ENCODE results near the gene HMCN1.
A peak's percentile ranks its signal among the peaks of the same experiment; 100 is the strongest.

Gene HMCN1

GRCh38 chr1:185966471-185966870 lies 232.3 kb downstream of the HMCN1 start:
- no peak for DNase-seq (ENCODE audit: low spot score)

- no peak for DNase-seq (ENCODE audit: low spot score)
Measured at GRCh38 chr1:185969028-185969427, 234.8 kb downstream of the HMCN1 start.

DNA sequence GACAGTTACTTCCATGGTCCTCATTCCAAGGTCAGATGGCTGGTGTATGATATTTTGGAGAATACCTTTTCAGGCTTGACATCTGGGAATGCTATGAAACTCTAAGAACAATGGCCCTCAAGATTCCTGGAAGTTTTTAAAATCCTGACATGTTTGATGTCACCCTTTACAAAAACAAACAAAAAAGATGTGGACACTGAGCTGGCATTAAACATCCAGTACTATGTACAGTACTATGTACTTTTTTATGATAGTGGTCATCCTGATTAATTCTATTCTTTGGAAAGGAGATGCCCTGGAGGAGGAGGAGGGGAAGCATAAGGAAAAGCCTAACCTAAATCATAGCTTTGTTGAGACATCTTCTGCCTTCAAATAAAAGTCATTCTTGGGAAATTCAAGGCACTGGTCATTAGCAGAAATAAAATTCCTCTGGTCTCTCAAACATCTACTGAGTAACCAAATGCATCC lies 235.4 kb downstream of the HMCN1 start:
- no peak for DNase-seq (ENCODE audit: low spot score)

GRCh38 chr1:185971688-185972087 lies 237.5 kb downstream of the HMCN1 start:
- DNase-seq (ENCODE audit: low spot score) = no peak

DNA sequence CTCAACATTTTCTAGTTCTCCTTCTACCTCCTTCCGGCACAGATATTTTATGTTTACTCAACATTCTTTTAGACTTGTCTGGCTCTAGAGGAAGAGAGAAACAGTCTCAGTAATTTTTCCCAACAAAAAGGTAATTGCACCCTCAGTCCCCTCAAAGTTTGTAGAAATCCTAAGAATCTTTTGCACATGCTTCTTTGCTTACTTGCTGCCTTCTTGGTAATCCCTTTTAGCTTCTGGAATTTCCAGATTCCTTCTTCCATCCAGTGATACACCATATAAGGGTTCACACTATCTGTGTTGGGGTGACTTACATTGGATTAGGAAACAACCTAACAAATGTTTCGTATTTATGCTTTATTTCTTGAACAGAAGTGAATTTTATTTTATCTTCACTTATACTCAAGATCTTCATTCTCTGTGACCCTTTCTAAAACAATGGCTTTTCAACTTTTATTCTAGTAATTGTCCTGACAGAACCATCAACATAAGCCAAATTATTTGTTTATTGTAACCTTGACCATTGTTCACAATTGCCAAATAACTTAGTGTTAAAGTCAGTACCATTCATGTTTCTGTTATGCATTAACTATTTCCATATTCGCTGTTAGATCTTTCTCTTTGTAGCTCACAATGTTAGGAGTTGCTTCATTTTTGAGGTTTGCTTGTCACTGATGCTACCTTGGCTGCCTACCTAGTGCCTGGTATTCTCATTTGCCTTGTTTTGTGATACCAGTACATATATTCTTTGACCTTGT lies 238.1 kb downstream of the HMCN1 start:
- DNase-seq (ENCODE audit: low spot score) = no peak

DNA sequence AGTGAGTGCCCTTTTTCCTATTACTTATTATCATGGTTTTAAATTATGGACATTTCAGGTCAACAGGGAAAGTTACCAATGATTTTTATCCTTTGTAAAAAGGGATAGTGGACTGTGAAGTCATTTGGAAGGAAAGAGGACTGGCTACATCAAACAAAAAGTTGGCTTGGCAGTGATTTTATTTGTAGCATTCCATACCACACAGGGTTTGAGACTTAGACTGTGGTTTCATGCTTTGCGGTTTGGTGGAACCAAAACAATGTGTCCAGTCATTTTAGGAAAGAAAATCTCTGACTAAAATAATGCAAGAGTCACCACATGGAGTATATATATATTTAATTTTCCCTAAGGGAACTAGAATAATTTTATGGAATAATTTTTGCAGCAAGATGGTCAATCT lies 239.5 kb downstream of the HMCN1 start:
- peak; percentile 2 for DNase-seq (ENCODE audit: low spot score)

- DNase-seq (ENCODE audit: low spot score) = no peak
Measured at GRCh38 chr1:185974367-185975170, 240.4 kb downstream of the HMCN1 start.

DNA sequence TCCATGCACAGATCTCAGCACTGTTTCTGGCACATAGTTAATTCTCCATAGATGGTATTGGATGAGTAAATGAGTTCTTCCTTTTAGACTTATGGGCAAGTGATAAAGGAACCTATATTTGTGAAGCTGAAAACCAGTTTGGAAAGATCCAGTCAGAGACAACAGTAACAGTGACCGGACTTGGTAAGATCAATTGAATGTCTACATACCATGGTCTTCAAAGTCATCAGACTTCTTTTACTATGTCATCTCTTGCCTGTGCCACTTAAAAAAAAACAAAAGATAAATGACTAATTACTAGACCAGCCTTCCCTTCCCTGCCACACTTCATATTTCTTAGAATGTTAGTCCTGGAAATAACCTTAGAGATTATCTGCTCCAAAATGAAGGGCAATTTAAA lies 246.7 kb downstream of the HMCN1 start:
- DNase-seq (ENCODE audit: low spot score) = no peak

- DNase-seq (ENCODE audit: low spot score) = no peak
Measured at GRCh38 chr1:185984113-185984836, 250.1 kb downstream of the HMCN1 start.

DNA sequence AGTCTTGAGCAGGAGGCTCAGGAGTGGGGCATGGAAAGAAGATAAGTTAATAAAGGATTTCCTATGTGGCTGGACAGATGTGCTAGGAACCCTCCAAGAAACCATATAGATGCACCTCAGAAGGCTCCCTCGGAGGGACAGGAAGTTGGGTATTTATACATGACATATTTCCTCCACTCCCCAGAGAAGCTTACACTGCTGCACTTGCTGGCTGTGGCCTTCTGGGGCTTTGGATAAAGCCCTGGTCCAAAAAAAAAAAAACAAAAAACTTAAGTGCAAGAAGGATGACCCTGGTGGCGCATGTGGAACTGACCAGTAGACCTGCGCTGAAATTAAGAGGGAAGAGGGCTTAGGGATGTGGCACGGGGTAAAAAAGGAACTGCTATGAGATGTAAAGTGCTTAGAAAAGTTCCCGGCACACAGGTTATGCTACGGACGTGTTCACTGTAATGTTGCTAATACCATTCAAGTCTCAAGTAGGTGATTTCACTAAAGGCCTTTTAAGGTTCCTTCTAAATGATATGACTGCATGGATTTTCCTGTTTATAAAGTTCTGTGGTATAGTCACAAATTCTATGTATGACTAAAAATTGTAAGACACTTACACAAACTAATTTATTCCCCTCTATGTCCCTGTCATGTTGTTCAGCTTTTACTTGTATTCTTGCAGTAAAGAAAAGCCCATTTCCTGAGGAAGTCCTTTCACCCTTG lies 253.6 kb downstream of the HMCN1 start:
- DNase-seq (ENCODE audit: low spot score) = peak; percentile 32

DNA sequence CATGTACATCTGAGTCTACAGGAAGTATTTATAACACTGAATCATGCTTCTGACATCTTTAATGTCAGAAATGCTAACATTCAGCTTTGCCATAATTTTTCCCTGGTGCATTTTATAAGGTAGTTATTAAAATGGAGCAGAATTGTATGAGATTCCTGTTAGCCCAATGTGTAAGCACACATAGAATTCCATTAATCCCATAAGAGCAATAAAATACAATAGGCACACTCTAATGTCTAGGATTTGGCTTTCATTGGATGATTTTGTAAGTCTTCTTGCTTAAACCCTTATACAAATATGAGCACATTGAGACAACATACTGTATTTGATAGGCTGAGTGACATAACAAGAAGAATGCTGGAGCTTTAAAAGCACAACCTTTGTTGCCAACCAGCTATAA lies 256.4 kb downstream of the HMCN1 start:
- DNase-seq (ENCODE audit: low spot score) = no peak

- no peak for DNase-seq (ENCODE audit: low spot score)
Measured at GRCh38 chr1:185991266-185991665, 257.1 kb downstream of the HMCN1 start.

GRCh38 chr1:185996211-185996610 lies 262.0 kb downstream of the HMCN1 start:
- DNase-seq (ENCODE audit: low spot score) = no peak

DNA sequence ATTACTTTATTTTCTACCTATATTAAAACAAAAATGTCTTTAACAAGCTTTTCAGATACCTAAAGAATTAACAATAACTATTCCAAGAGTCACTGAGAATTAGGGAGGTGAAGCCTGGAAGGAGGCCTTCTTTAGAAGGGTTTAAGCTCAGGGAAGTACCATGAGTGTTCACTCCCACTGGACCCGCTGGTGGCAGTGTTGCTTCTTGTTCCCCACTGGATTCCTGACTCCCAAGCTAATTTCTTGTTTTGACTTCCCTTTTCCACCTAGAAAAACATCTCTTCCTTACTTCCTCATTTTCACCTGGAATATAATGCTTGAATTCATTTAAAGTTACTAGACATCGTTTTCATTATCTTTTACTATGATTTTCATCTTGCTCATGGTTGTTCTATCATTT lies 264.2 kb downstream of the HMCN1 start:
- no peak for DNase-seq (ENCODE audit: low spot score)

DNA sequence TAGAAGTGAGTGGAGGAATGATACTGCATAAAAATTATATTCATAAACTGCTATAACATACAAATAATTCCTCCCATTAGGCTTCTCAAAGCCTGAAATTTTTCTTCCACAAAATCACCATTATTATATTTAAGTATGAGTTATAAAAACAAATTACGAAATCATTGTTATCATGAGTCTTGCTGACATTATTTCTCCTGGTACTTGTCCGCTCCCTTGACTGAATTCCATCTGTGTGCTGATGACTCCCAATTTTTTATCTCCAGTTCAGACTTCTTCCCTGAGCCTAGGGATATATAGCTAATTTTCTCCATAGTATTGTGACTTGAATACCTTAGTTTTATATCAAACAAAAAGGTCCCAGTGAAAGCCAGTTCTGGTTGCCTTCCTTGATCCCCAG lies 268.2 kb downstream of the HMCN1 start:
- no peak for DNase-seq (ENCODE audit: low spot score)

DNA sequence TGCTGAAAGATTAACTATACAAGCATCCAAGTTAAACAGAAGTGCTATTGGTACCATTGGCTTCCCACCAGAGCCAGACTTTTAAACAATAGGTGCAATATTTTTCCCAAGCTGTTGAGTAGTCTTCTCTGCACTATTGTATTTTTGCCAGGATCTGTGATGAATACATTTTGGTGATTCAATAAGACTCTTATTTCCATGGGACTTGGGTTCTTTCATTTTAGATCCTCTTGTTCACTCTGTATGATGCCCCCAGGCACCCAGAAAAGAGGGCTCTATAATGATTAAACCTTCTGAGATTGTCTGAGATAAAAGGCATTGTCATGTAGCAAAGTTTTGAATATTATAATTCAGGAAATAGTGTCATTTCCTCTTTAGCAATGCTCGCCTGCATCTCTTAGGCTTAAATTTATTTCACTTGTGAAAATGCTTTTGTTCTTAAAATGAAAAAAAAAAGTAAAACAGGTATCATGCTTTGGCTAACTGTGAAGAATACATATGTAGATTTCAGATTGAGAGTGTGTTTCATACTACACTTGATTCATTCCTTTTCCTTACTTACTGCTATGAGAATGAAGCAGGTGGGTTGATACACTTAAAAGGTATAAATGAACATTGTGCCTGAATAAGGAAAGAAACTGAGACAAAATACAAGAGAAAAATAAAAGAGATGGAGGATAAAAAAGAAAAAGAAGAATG lies 275.0 kb downstream of the HMCN1 start:
- no peak for DNase-seq (ENCODE audit: low spot score)

- DNase-seq (ENCODE audit: low spot score) = no peak
Measured at GRCh38 chr1:186014370-186015037, 280.3 kb downstream of the HMCN1 start.

DNA sequence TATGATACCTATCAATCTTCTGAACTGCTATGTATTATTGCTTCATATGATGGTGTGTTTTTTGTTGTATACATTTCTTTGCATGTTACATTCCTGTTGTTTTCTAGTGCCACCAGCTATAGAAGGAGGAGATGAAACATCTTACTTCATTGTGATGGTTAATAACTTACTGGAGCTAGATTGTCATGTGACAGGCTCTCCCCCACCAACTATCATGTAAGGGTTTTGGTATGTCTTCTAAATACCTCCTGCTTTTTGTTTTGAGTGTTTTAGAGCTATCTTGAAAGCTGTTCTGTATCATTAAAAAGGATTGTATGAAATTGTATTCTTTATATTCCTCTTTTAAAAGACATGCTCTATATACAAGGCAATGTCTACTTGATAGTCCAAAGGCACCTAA lies 282.7 kb downstream of the HMCN1 start:
- DNase-seq (ENCODE audit: low spot score) = no peak

GRCh38 chr1:186022184-186022583 lies 288.0 kb downstream of the HMCN1 start:
- no peak for DNase-seq (ENCODE audit: low spot score)

- DNase-seq (ENCODE audit: low spot score) = no peak
Measured at GRCh38 chr1:186026946-186027345, 292.8 kb downstream of the HMCN1 start.

- no peak for DNase-seq (ENCODE audit: low spot score)
Measured at GRCh38 chr1:186027621-186028020, 293.4 kb downstream of the HMCN1 start.
